Measurements from ENCODE around the gene LRFN3. TPM values are rescaled to one million over a fixed set of nuclear protein-coding genes. Genes with fewer than 3 reads are reported as not detected.
A peak's percentile ranks its signal among the peaks of the same experiment; 100 is the strongest.

Gene LRFN3
- total and polyA plus RNA-seq, 2 of the 13 experiments (the other 11 are each of a cell fraction or from before 2014, with no cell fraction given) = 0.74 to 1.6 TPM

DNA sequence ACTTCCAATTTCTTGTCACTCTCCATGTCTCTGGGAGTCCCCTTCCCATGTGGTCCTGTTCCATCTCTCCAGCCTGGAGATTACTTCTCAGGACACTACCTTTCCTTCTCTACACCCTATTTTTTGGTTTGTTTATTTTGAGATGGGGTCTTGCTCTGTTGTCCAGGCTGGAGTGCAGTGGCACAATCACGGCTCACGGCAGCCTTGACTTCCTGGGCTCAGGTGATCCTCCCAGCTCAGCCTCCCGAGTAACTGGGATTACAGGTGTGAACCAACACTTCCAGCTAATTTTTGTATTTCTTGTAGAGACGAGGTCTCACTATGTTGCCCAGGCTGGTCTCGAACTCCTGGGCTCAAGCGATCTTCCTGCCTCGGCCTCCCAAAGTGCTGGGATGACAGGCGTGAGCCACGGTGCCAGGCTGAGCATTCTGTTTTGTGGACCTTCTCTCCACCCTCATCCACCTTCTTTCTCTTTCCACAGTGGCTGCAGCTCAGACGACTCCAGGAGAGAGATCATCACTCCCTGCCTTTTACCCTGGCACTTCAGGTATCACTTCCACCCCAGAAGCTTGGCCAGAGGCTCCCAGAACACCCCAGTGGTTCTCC lies 33.2 kb upstream of the LRFN3 start:
- in situ Hi-C loops (cut with HindIII; ENCODE audit: extremely low pct_ligation_motif_present, low pct_unique_long_range_greater_than_20kb) (no loop called here), intact Hi-C loops (cut with micrococcal nuclease; ENCODE audit: unreplicated experiment) (loop anchor here (5.0 kb wide), 1 partner anchor 34 kb away; the partner anchor contains the start of gene LRFN3)
- CTCF ChIA-PET (ENCODE audit: low intra/inter-chr PET ratio, low total read pairs) = no interaction called here
- H2AFZ ChIP-seq (ENCODE audit: low read length) = no peak overlapping the region
- 36% methylated on average over 10 of the region's 10 CpGs for WGBS (ENCODE audit: low lambda C conversion rate)
- ATAC-seq = no peak
- H3K4me1 ChIP-seq (ENCODE audit: insufficient read depth, low read length) = peaks cover 48% of the 10 kb centered on the region
- FAIRE-seq = no peak
- peak overlapping the region; percentile 26; the same call in 1 of the 2 replicates for H3K9ac ChIP-seq (ENCODE audit: insufficient read depth, low read depth, low read length)
- peak overlapping the region in 2 of 3 experiments; percentile 51 to 65; a peak in 4 of 6 replicates for H3K4me3 ChIP-seq (replicated peaks in 1 of 3; ENCODE audit: insufficient read depth in 1 of 3, low read depth in 2 of 3, low read length in 3 of 3)
- no peaks in the 10 kb centered on the region for H4K20me1 ChIP-seq (ENCODE audit: insufficient read depth, low read length)
- H3K4me2 ChIP-seq (ENCODE audit: low read depth, low read length) = peak overlapping the region; percentile 72
- H3K27me3 ChIP-seq (ENCODE audit: control insufficient read depth in 1 of 2, insufficient read depth in 2 of 2, low read length in 2 of 2) = peaks cover 0 to 15% of the 10 kb centered on the region in 2 experiments; a peak in 3 of 5 replicates
- no peaks in the 10 kb centered on the region for H3K9me3 ChIP-seq (ENCODE audit: low read length)
- no peak for DNase-seq (ENCODE audit: low spot score)
- no peak overlapping the region for H3K27ac ChIP-seq (ENCODE audit: extremely low read length, insufficient read depth, low read length)
- POLR2A ChIA-PET = no interaction called here
- TF ChIP-seq MLXIP (CRISPR knock-in tag; IDR thresholded peaks at IDR 0.05; ENCODE audit: borderline replicate concordance) (no peak), ZNF382 (CRISPR knock-in tag; IDR thresholded peaks at IDR 0.05; ENCODE audit: borderline replicate concordance) (no peak), RAD21 (CRISPR knock-in tag; IDR thresholded peaks at IDR 0.05) (no peak), TAF15 (IDR thresholded peaks at IDR 0.05; ENCODE audit: low read depth, low read length, poor library complexity, severe bottlenecking) (no peak), ZNF879 (CRISPR knock-in tag; IDR thresholded peaks at IDR 0.05) (no peak), ZNF121 (CRISPR knock-in tag; IDR thresholded peaks at IDR 0.05) (peak; percentile 95)
- TF ChIP-seq, protein P1, sequence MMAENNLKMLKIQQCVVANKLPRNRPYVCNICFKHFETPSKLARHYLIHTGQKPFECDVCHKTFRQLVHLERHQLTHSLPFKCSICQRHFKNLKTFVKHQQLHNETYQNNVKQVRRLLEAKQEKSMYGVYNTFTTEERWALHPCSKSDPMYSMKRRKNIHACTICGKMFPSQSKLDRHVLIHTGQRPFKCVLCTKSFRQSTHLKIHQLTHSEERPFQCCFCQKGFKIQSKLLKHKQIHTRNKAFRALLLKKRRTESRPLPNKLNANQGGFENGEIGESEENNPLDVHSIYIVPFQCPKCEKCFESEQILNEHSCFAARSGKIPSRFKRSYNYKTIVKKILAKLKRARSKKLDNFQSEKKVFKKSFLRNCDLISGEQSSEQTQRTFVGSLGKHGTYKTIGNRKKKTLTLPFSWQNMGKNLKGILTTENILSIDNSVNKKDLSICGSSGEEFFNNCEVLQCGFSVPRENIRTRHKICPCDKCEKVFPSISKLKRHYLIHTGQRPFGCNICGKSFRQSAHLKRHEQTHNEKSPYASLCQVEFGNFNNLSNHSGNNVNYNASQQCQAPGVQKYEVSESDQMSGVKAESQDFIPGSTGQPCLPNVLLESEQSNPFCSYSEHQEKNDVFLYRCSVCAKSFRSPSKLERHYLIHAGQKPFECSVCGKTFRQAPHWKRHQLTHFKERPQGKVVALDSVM (CRISPR knock-in tag; IDR thresholded peaks at IDR 0.05) = 0 out of 2 replicates have a peak, but pooled peaks have one; percentile 18
- no TSS peak for BruUV-seq (replicated peaks)
- H3K36me3 ChIP-seq (replicated peaks in 1 of 2; ENCODE audit: control insufficient read depth in 1 of 2, insufficient read depth in 2 of 2, low read length in 2 of 2) = no peaks in the 10 kb centered on the region
- H3K79me2 ChIP-seq (ENCODE audit: insufficient read depth, low read length) = no peaks in the 10 kb centered on the region

Measured in HepG2 (cell line).